CD4-positive, alpha-beta T cell (primary cell): Measurements from ENCODE around the gene TEDDM1. TPM values are rescaled to one million over a fixed set of nuclear protein-coding genes. Genes with fewer than 3 reads are reported as not detected.

Source experiments
- ATAC-seq: fragments of 200-7000 bp; cut with Tn5 transposase; one replicate; pipeline ENCODE4 v1.10.0; 2022; ENCODE audit warnings: mild to moderate bottlenecking; ENCODE audit not compliant: poor library complexity
- CTCF ChIA-PET: fragments of 350-600 bp; sonication (Branson Sonifier 250); formaldehyde crosslinking; loops from one replicate; lab custom pipeline; 2021; ENCODE audit warnings: antibody characterized with exemption, inconsistent platforms; lab: Charles Lee
- POLR2A ChIA-PET: fragments of 350-600 bp; sonication (Branson Sonifier 250); formaldehyde crosslinking; loops from one replicate; lab custom pipeline; 2021; ENCODE audit warnings: antibody characterized with exemption, inconsistent platforms; lab: Charles Lee
- DNase-seq, 14 experiments: peaks; one replicate each; pipeline ENCODE4 v3.0.0-alpha.2; 2013 to 2020; ENCODE audit warnings: mixed read lengths in 2 of 14
- H3K27ac ChIP-seq, 2 donors: one replicate each; pipeline versions ENCODE4 v1.5.1 to v1.7.0; 2013; ENCODE audit warnings: low read length in 2 of 2, low read depth in 1 of 2, mild to moderate bottlenecking in 1 of 2
- H3K27me3 ChIP-seq, 2 experiments: 1 replicate in 1 of 2; 2 replicates in 1 of 2; pipeline versions ENCODE4 v1.6.1 to v1.7.0; 2013; ENCODE audit warnings: low read length in 2 of 2, control low read depth in 1 of 2, mild to moderate bottlenecking in 1 of 2, moderate library complexity in 1 of 2; ENCODE audit not compliant: insufficient read depth in 2 of 2, control insufficient read depth in 1 of 2
- H3K36me3 ChIP-seq: one replicate; pipeline ENCODE4 v1.6.1; 2013; ENCODE audit warnings: low read length, control low read depth; ENCODE audit not compliant: insufficient read depth
- H3K4me1 ChIP-seq: one replicate; pipeline ENCODE4 v1.6.1; 2013; ENCODE audit warnings: low read length, control low read depth; ENCODE audit not compliant: insufficient read depth
- H3K4me3 ChIP-seq: one replicate; pipeline ENCODE4 v1.5.1; 2013; ENCODE audit warnings: mild to moderate bottlenecking, low read length, moderate library complexity
- H3K9me3 ChIP-seq, 2 experiments: 1 replicate in 1 of 2; 2 replicates in 1 of 2; pipeline versions ENCODE4 v1.6.1 to v1.7.0; 2013; ENCODE audit warnings: low read length in 2 of 2, mild to moderate bottlenecking in 2 of 2, control low read depth in 1 of 2, moderate library complexity in 1 of 2; ENCODE audit not compliant: control insufficient read depth in 1 of 2, insufficient read depth in 1 of 2
- H3K27ac Mint-ChIP-seq: one replicate; pipeline ENCODE4 v1.8.0; 2020; ENCODE audit warnings: mixed read lengths
- H3K27me3 Mint-ChIP-seq: one replicate; pipeline ENCODE4 v1.8.0; 2021; ENCODE audit warnings: mixed read lengths
- H3K36me3 Mint-ChIP-seq: one replicate; pipeline ENCODE4 v1.8.0; 2021; ENCODE audit warnings: low read depth, mixed read lengths
- H3K4me1 Mint-ChIP-seq: one replicate; pipeline ENCODE4 v1.8.0; 2021; ENCODE audit warnings: low read depth, mixed read lengths
- H3K4me3 Mint-ChIP-seq: one replicate; pipeline ENCODE4 v1.8.0; 2020; ENCODE audit warnings: mild to moderate bottlenecking, mixed read lengths
- H3K9me3 Mint-ChIP-seq: one replicate; pipeline ENCODE4 v1.8.0; 2020; ENCODE audit warnings: mixed read lengths
- CTCF ChIP-seq: fragments of 200-600 bp; IDR thresholded peaks from one replicate; pipeline ENCODE4 v1.8.0; 2022; ENCODE audit warnings: antibody characterized with exemption, mild to moderate bottlenecking
- intact Hi-C, 2 experiments: fragments of 100-400 bp; cut with DNase I in 1 of 2; cut with micrococcal nuclease in 1 of 2; formaldehyde crosslinking; loops; one replicate each; pipeline versions ENCODE4 v1.15.1 to v1.9.0; 2023 to 2025; cut with DNase I, micrococcal nuclease
- total RNA-seq, 174 experiments: library from RNA in 2 of 174; stranded (reverse) in 2 of 174; gene quantifications; one replicate each; pipeline ENCODE4 v1.2.3 and lab custom pipeline; 2021 to 2026

Gene TEDDM1
- total RNA-seq, 2 experiments from 2014 or later = not detected

- no peak overlapping the region for H3K27ac ChIP-seq
- peaks cover 0 to 12% of the 10 kb centered on the region in 2 experiments for H3K9me3 ChIP-seq
- Mint-ChIP-seq H3K4me1 (no peaks in the 10 kb centered on the region), H3K4me3 (no peak overlapping the region), H3K36me3 (no peaks in the 10 kb centered on the region), H3K27ac (no peak overlapping the region), H3K9me3 (peaks cover 3% of the 10 kb centered on the region), H3K27me3 (peaks cover 10% of the 10 kb centered on the region)
- no peak overlapping the region for H3K4me3 ChIP-seq
- TF ChIP-seq CTCF = no peak
- POLR2A ChIA-PET = no interaction called here
- peaks cover 0 to 5% of the 10 kb centered on the region in 2 experiments for H3K27me3 ChIP-seq
- ATAC-seq (no peak), DNase-seq (no peak)
- intact Hi-C loops = no loop called here
- H3K4me1 ChIP-seq = no peaks in the 10 kb centered on the region
- CTCF ChIA-PET = no interaction called here
- no peaks in the 10 kb centered on the region for H3K36me3 ChIP-seq
These were observed 41.3 kb upstream of the TEDDM1 start for GRCh38 chr1:182441719-182442118.

GRCh38 chr1:182438326-182438725 lies 37.9 kb upstream of the TEDDM1 start:
- no peak overlapping the region for H3K4me3 Mint-ChIP-seq
- no peak overlapping the region for H3K27ac ChIP-seq
- intact Hi-C loops = no loop called here
- no peaks in the 10 kb centered on the region for H3K36me3 Mint-ChIP-seq
- DNase-seq (no peak), ATAC-seq (no peak)
- no peaks in the 10 kb centered on the region for H3K36me3 ChIP-seq
- H3K27ac Mint-ChIP-seq = no peak overlapping the region
- peaks cover 0 to 12% of the 10 kb centered on the region in 2 experiments for H3K9me3 ChIP-seq
- no peak for TF ChIP-seq CTCF
- no peak overlapping the region for H3K4me3 ChIP-seq
- no peaks in the 10 kb centered on the region for H3K4me1 Mint-ChIP-seq
- peaks cover 5% of the 10 kb centered on the region for H3K27me3 Mint-ChIP-seq
- H3K27me3 ChIP-seq = peaks cover 0 to 5% of the 10 kb centered on the region in 2 experiments
- ChIA-PET POLR2A (no interaction called here), CTCF (no interaction called here)
- no peaks in the 10 kb centered on the region for H3K4me1 ChIP-seq
- H3K9me3 Mint-ChIP-seq = peaks cover 3% of the 10 kb centered on the region

- Histone ChIP-seq H3K36me3 (no peaks in the 10 kb centered on the region), H3K9me3 (no peaks in the 10 kb centered on the region), H3K27ac (no peak overlapping the region), H3K27me3 (peaks cover 0 to 5% of the 10 kb centered on the region in 2 experiments), H3K4me3 (no peak overlapping the region), H3K4me1 (peaks cover 10% of the 10 kb centered on the region)
- peaks cover 17% of the 10 kb centered on the region for H3K4me1 Mint-ChIP-seq
- H3K27me3 Mint-ChIP-seq = peaks cover 5% of the 10 kb centered on the region
- H3K36me3 Mint-ChIP-seq = no peaks in the 10 kb centered on the region
- TF ChIP-seq CTCF = no peak
- ChIA-PET POLR2A (no interaction called here), CTCF (no interaction called here)
- ATAC-seq = no peak
- no peak overlapping the region for H3K4me3 Mint-ChIP-seq
- intact Hi-C loops = no loop called here
- peaks cover 3% of the 10 kb centered on the region for H3K9me3 Mint-ChIP-seq
- no peak overlapping the region for H3K27ac Mint-ChIP-seq
- DNase-seq = no peak
These were observed 33.1 kb upstream of the TEDDM1 start for GRCh38 chr1:182433580-182433979.
